GM12873 (cell line): ENCODE data around the gene HCRTR1.

ENCODE experiments used
- CTCF ChIP-seq: IDR thresholded peaks from 2 replicates; pipeline ENCODE4 v1.5.1; 2012; ENCODE audit warnings: low read depth, mild to moderate bottlenecking, moderate library complexity, low read length, control low read depth; ENCODE audit not compliant: insufficient read depth; ENCODE audit errors: missing control alignments

HCRTR1 gene

GRCh38 chr1:31673433-31673832 lies 55.9 kb downstream of the HCRTR1 start:
- no peak for TF ChIP-seq CTCF

DNA sequence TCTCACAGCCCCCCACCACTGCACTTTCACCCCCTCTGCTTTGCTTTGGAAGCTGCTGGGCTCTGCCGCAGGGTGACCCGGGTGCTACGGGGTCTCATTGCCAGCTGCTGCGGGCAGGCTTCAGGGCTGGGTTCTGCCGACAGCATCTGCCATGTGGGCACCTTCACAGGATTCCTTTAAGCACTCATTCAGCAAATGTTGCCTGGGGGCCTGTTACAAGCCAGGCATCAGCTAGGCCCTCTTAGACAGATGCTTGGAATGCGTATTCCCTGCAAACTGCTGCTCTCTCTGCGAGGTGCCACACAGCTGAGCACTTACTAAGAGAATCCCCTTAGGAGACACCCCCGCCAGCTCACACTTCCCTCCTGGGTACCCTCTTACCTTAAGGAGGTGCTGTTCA lies 57.1 kb downstream of the HCRTR1 start:
- TF ChIP-seq CTCF = no peak

GRCh38 chr1:31675161-31675560 lies 57.7 kb downstream of the HCRTR1 start:
- no peak for TF ChIP-seq CTCF

GRCh38 chr1:31675756-31676155 lies 58.3 kb downstream of the HCRTR1 start:
- TF ChIP-seq CTCF = no peak
